ENCODE results near the gene B3GALT2.

B3GALT2 gene

GRCh38 chr1:193143285-193143684 is 43.1 kb downstream of the B3GALT2 start:
- Histone ChIP-seq H3K9ac (ENCODE audit: low read depth, low read length) (no peak overlapping the region), H3K36me3 (ENCODE audit: insufficient read depth, low read length) (peaks cover 79% of the 10 kb centered on the region), H4K20me1 (ENCODE audit: insufficient read depth, low read length) (no peaks in the 10 kb centered on the region), H3K27me3 (ENCODE audit: insufficient read depth, low read length, poor library complexity) (no peaks in the 10 kb centered on the region), H3K79me2 (ENCODE audit: insufficient read depth, low read length) (peaks cover 31% of the 10 kb centered on the region), H3K4me2 (ENCODE audit: insufficient read depth, low read length) (no peak overlapping the region), H3K9me3 (ENCODE audit: insufficient read depth, low read length, severe bottlenecking) (no peaks in the 10 kb centered on the region), H3K4me1 (ENCODE audit: insufficient read depth, low read length) (no peaks in the 10 kb centered on the region), H3K27ac (ENCODE audit: low read length) (no peak overlapping the region), H2AFZ (ENCODE audit: low read depth, low read length) (no peak overlapping the region), H3K4me3 (ENCODE audit: low read depth in 1 of 2, low read length in 2 of 2) (no peak overlapping the region)
- DNase-seq = no peak
- no peak for ATAC-seq (ENCODE audit: insufficient read depth, low read depth)
- TF ChIP-seq CTCF (IDR thresholded peaks at IDR 0.05; ENCODE audit: borderline replicate concordance, extremely low read depth, low read length, poor library complexity, severe bottlenecking) (peak; percentile 43), EZH2 (IDR thresholded peaks at IDR 0.05; ENCODE audit: borderline replicate concordance, low read depth, low read length, severe bottlenecking) (no peak)

DNA sequence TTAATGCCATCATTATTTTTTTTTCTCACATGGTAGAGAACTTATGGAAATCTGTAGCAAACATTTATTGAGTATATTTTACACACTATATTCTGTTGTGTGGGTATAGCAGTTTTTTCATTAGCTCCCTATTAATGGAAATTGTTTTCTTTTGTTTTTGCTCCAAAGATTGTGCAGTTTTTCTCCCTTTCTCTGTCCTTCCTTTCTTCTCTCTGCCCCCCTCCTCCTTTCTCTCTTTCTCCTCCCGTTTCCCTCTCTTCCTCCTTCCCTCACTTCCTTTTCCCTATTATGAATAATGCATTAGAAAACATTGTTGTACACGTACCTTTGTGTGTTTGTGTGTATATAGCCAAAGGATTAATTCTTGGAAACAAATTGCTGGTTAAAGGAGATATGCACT is 44.0 kb downstream of the B3GALT2 start:
- H2AFZ ChIP-seq (ENCODE audit: low read depth, low read length) = no peak overlapping the region
- H3K9ac ChIP-seq (ENCODE audit: low read depth, low read length) = no peak overlapping the region
- no peak for TF ChIP-seq EZH2 (IDR thresholded peaks at IDR 0.05; ENCODE audit: borderline replicate concordance, low read depth, low read length, severe bottlenecking)
- no peak for TF ChIP-seq CTCF (IDR thresholded peaks at IDR 0.05; ENCODE audit: borderline replicate concordance, extremely low read depth, low read length, poor library complexity, severe bottlenecking)
- H3K79me2 ChIP-seq (ENCODE audit: insufficient read depth, low read length) = peaks cover 35% of the 10 kb centered on the region
- H3K27me3 ChIP-seq (ENCODE audit: insufficient read depth, low read length, poor library complexity) = no peaks in the 10 kb centered on the region
- H3K36me3 ChIP-seq (ENCODE audit: insufficient read depth, low read length) = peaks cover 80% of the 10 kb centered on the region
- no peak overlapping the region for H3K4me2 ChIP-seq (ENCODE audit: insufficient read depth, low read length)
- H3K4me1 ChIP-seq (ENCODE audit: insufficient read depth, low read length) = no peaks in the 10 kb centered on the region
- H4K20me1 ChIP-seq (ENCODE audit: insufficient read depth, low read length) = no peaks in the 10 kb centered on the region
- H3K27ac ChIP-seq (ENCODE audit: low read length) = no peak overlapping the region
- no peak overlapping the region for H3K4me3 ChIP-seq (ENCODE audit: low read depth in 1 of 2, low read length in 2 of 2)
- H3K9me3 ChIP-seq (ENCODE audit: insufficient read depth, low read length, severe bottlenecking) = no peaks in the 10 kb centered on the region
- DNase-seq (no peak), ATAC-seq (ENCODE audit: insufficient read depth, low read depth) (no peak)

DNA sequence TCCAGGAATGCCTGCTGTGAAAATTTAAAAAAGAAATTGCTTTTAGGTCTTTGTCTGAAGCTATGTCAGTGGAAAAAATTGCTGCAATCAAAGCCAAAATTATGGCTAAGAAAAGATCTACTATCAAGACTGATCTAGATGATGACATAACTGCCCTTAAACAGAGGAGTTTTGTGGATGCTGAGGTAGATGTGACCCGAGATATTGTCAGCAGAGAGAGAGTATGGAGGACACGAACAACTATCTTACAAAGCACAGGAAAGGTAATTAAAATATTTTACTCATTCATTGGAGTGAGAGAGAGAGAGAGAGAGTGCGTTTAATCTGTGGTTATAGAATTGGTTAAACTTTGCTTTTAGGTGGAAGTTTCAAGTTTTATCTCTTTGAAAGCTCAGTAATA is 44.6 kb downstream of the B3GALT2 start:
- peak; percentile 52; the same call in 2 of the 3 replicates for ATAC-seq (ENCODE audit: insufficient read depth, low read depth)
- no peaks in the 10 kb centered on the region for H3K27me3 ChIP-seq (ENCODE audit: insufficient read depth, low read length, poor library complexity)
- H3K79me2 ChIP-seq (ENCODE audit: insufficient read depth, low read length) = peaks cover 35% of the 10 kb centered on the region
- no peak overlapping the region for H3K9ac ChIP-seq (ENCODE audit: low read depth, low read length)
- no peaks in the 10 kb centered on the region for H3K4me1 ChIP-seq (ENCODE audit: insufficient read depth, low read length)
- no peak for DNase-seq
- no peak overlapping the region for H3K27ac ChIP-seq (ENCODE audit: low read length)
- no peak overlapping the region for H3K4me2 ChIP-seq (ENCODE audit: insufficient read depth, low read length)
- TF ChIP-seq CTCF (IDR thresholded peaks at IDR 0.05; ENCODE audit: borderline replicate concordance, extremely low read depth, low read length, poor library complexity, severe bottlenecking) (no peak), EZH2 (IDR thresholded peaks at IDR 0.05; ENCODE audit: borderline replicate concordance, low read depth, low read length, severe bottlenecking) (no peak)
- no peaks in the 10 kb centered on the region for H3K9me3 ChIP-seq (ENCODE audit: insufficient read depth, low read length, severe bottlenecking)
- no peak overlapping the region for H3K4me3 ChIP-seq (ENCODE audit: low read depth in 1 of 2, low read length in 2 of 2)
- H2AFZ ChIP-seq (ENCODE audit: low read depth, low read length) = no peak overlapping the region
- no peaks in the 10 kb centered on the region for H4K20me1 ChIP-seq (ENCODE audit: insufficient read depth, low read length)
- peaks cover 79% of the 10 kb centered on the region for H3K36me3 ChIP-seq (ENCODE audit: insufficient read depth, low read length)

DNA sequence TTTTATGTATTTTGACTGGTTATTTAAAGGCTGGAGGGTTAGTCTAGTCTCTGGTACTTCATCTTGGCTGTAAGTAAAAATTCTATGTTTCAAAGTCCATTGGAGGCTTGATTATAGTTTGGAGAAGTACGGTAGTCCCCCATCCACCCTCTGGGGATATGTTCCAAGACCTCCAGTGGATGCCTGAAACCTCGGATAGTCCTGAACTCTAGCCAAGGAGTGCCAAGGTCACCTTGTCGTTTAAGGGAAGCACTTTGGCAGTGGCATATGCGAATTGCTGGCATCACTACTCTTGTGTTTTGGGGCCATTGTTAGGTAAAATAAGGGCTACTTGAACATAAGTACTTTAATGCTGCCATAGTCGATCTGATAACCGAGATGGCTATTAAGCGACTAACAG is 46.2 kb downstream of the B3GALT2 start:
- no peaks in the 10 kb centered on the region for H4K20me1 ChIP-seq (ENCODE audit: insufficient read depth, low read length)
- no peak for ATAC-seq (ENCODE audit: insufficient read depth, low read depth)
- DNase-seq = no peak

More for the DNA sequence above, 46.2 kb downstream of the B3GALT2 start:
- Histone ChIP-seq H3K4me2 (ENCODE audit: insufficient read depth, low read length) (no peak overlapping the region), H3K36me3 (ENCODE audit: insufficient read depth, low read length) (peaks cover 80% of the 10 kb centered on the region), H3K4me1 (ENCODE audit: insufficient read depth, low read length) (no peaks in the 10 kb centered on the region), H3K27me3 (ENCODE audit: insufficient read depth, low read length, poor library complexity) (no peaks in the 10 kb centered on the region), H3K9me3 (ENCODE audit: insufficient read depth, low read length, severe bottlenecking) (no peaks in the 10 kb centered on the region), H3K9ac (ENCODE audit: low read depth, low read length) (no peak overlapping the region), H3K27ac (ENCODE audit: low read length) (no peak overlapping the region), H3K4me3 (ENCODE audit: low read depth in 1 of 2, low read length in 2 of 2) (no peak overlapping the region), H3K79me2 (ENCODE audit: insufficient read depth, low read length) (peaks cover 45% of the 10 kb centered on the region), H2AFZ (ENCODE audit: low read depth, low read length) (no peak overlapping the region)
- no peak for TF ChIP-seq CTCF (IDR thresholded peaks at IDR 0.05; ENCODE audit: borderline replicate concordance, extremely low read depth, low read length, poor library complexity, severe bottlenecking)
- TF ChIP-seq EZH2 (IDR thresholded peaks at IDR 0.05; ENCODE audit: borderline replicate concordance, low read depth, low read length, severe bottlenecking) = no peak

Measured in DND-41 (cell line).